ENCODE results near the gene CCDC17. TPM values are rescaled to one million over a fixed set of nuclear protein-coding genes. Genes with fewer than 3 reads are reported as not detected.
A peak's percentile ranks its signal among the peaks of the same experiment; 100 is the strongest.

CCDC17 gene
- total RNA-seq, 2 donors from 2014 or later = 1.8 to 2.4 TPM

DNA sequence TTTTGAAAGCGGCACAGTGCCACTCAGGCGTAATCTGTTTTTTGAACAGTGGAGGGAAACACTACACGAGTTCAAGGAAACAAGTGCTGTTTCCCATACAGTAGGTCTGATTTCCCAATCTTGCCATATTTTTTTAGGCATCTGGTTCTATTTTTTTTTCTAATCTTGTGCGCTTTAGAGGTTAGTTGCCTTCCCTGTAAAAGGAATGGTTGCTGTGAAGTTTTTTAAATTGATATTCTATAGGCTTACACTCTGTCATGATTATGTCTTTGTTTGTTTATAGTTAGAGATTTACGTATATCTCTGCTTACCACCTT lies 38.8 kb downstream of the CCDC17 start:
- DNase-seq = no peak
- Histone ChIP-seq H3K4me1 (peaks cover 16% of the 10 kb centered on the region), H3K9ac (ENCODE audit: low read depth in 2 of 2, low read length in 2 of 2) (peak overlapping the region in 1 of 2 donors; percentile 98), H3K36me3 (no peaks in the 10 kb centered on the region), H3K27me3 (no peaks in the 10 kb centered on the region), H3K4me3 (peak overlapping the region; percentile 74), H3K9me3 (no peaks in the 10 kb centered on the region), H3K27ac (peak overlapping the region; percentile 92)
- no peak for TF ChIP-seq CTCF (IDR thresholded peaks at IDR 0.05)
- intact Hi-C loops (cut with DNase I) = no loop called here

- intact Hi-C loops (cut with DNase I) = no loop called here
- TF ChIP-seq CTCF (IDR thresholded peaks at IDR 0.05) = no peak
Observed at GRCh38 chr1:45584351-45585109, 39.3 kb downstream of the CCDC17 start.

DNA sequence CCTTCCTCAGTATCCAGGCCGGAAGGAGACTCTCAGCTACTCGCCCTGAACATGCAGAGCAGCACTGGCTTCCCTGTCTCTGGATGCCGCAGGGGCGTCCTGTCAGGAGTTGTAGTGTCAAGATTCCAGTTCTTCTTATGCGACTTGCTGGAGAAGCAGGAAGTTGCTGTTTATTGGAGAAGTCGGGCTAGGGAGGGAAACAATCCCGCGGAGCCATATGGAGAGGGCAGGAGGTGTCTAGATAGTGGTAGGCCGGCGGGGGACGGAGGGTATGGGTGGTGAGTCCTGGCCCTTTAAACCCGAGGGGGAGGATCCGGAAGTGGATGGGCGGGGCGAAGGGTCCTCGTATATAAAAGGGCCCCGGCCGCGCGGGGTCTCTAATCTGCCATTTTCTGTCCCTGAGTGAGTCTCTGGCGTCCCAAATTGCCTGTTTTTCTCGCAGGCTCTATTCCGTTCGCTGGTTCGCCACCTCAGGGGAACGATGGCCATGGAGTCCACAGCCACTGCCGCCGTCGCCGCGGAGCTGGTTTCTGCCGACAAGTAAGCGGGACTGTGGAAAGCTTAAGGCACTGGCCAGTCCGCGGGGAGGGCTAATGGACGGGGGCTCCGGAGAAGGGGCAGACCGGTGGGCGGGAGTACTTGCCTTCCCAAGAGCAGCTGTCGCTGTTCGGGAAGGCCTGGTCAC lies 40.0 kb downstream of the CCDC17 start, which contains the start of gene NASP:
Gene NASP (plus strand): TSS at position 376 of the 685 bp plus-strand sequence. CDS start 106 bp downstream, at position 482.
- no peaks in the 10 kb centered on the region for H3K9me3 ChIP-seq
- H3K36me3 ChIP-seq = no peaks in the 10 kb centered on the region
- H3K9ac ChIP-seq (ENCODE audit: low read depth in 2 of 2, low read length in 2 of 2) = peak within 1 kb of the TSS; percentile 95 to 98
- no peak for TF ChIP-seq CTCF (IDR thresholded peaks at IDR 0.05)
- H3K4me1 ChIP-seq = peaks cover 16% of the 10 kb centered on the region
- H3K27ac ChIP-seq = peak within 1 kb of the TSS; percentile 92
- peak; percentile 92 for DNase-seq
- H3K27me3 ChIP-seq = no peaks in the 10 kb centered on the region
- intact Hi-C loops (cut with DNase I) = no loop called here
- peak within 1 kb of the TSS; percentile 74 for H3K4me3 ChIP-seq

More at GRCh38 chr1:45584351-45585109, 39.3 kb downstream of the CCDC17 start:
- H3K9me3 ChIP-seq = no peaks in the 10 kb centered on the region
- H3K4me1 ChIP-seq = peaks cover 16% of the 10 kb centered on the region
- peak overlapping the region; percentile 74 for H3K4me3 ChIP-seq
- peak; percentile 94 for DNase-seq
- no peaks in the 10 kb centered on the region for H3K27me3 ChIP-seq
- peak overlapping the region; percentile 95 to 98 for H3K9ac ChIP-seq (ENCODE audit: low read depth in 2 of 2, low read length in 2 of 2)
- peak overlapping the region; percentile 92 for H3K27ac ChIP-seq
- H3K36me3 ChIP-seq = no peaks in the 10 kb centered on the region

DNA sequence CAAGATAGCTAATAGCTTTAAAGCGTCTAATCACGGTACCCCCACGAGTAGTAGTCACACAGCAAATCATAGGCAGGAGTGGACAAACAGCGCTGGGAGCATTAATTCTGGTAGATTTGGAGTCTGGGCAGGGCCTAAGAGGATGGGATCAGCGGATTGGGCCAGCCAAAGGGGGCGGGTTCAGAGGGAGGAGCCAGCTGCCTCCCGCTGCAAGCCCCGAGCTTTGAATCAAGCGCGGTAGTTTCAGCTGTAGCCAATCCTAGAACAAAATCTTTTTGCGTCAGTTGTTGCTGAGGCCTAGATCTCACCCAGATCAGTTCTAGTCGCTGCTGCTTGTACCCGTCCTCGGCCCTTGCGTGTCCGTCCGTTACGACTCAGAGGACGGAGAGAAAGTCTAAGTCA lies 40.6 kb downstream of the CCDC17 start:
- peak overlapping the region; percentile 95 to 98 for H3K9ac ChIP-seq (ENCODE audit: low read depth in 2 of 2, low read length in 2 of 2)
- intact Hi-C loops (cut with DNase I) = no loop called here
- TF ChIP-seq CTCF (IDR thresholded peaks at IDR 0.05) = no peak

GRCh38 chr1:45574105-45574626 lies 49.7 kb downstream of the CCDC17 start:
- no peak for DNase-seq
- no peak overlapping the region for H3K9ac ChIP-seq (ENCODE audit: low read depth in 2 of 2, low read length in 2 of 2)
- no peak overlapping the region for H3K4me3 ChIP-seq
- peaks cover 4% of the 10 kb centered on the region for H3K36me3 ChIP-seq
- no peaks in the 10 kb centered on the region for H3K27me3 ChIP-seq
- H3K4me1 ChIP-seq = no peaks in the 10 kb centered on the region
- TF ChIP-seq CTCF (IDR thresholded peaks at IDR 0.05) = no peak
- H3K27ac ChIP-seq = no peak overlapping the region
- intact Hi-C loops (cut with DNase I) = no loop called here
- H3K9me3 ChIP-seq = no peaks in the 10 kb centered on the region

More for the DNA sequence above, 40.6 kb downstream of the CCDC17 start:
- peaks cover 16% of the 10 kb centered on the region for H3K4me1 ChIP-seq
- peak overlapping the region; percentile 74 for H3K4me3 ChIP-seq
- no peaks in the 10 kb centered on the region for H3K27me3 ChIP-seq
- peak overlapping the region; percentile 92 for H3K27ac ChIP-seq
- no peaks in the 10 kb centered on the region for H3K9me3 ChIP-seq
- H3K36me3 ChIP-seq = no peaks in the 10 kb centered on the region
- peak; percentile 96 for DNase-seq
